Right lobe of liver (tissue), 6 donors: ENCODE results near the gene ISM2. TPM values are rescaled to one million over a fixed set of nuclear protein-coding genes. Genes with fewer than 3 reads are reported as not detected.

Experiments used
- ATAC-seq, 4 donors: fragments of 200-7000 bp; cut with Tn5 transposase; one replicate each; pipeline ENCODE4 v1.9.1; 2020; ENCODE audit warnings: mild to moderate bottlenecking in 4 of 4, moderate library complexity in 4 of 4
- DNase-seq, 3 donors: peaks; one replicate each; pipeline ENCODE4 v3.0.0-alpha.2; 2020
- H3K27ac ChIP-seq, 3 donors: fragments of 200-600 bp; one replicate each; pipeline ENCODE4 v1.8.0; 2022
- H3K27me3 ChIP-seq, 2 donors: fragments of 200-600 bp; one replicate each; pipeline ENCODE4 v1.8.0; 2022
- H3K36me3 ChIP-seq, 4 donors: fragments of 200-600 bp; sonication (generic) in 1 of 4; one replicate each; pipeline versions ENCODE4 v1.5.1 to v1.8.0; 2017 to 2022; ENCODE audit warnings: control low read depth in 1 of 4
- H3K4me1 ChIP-seq, 4 donors: fragments of 200-600 bp; sonication (generic) in 1 of 4; one replicate each; pipeline versions ENCODE4 v1.5.1 to v1.8.0; 2017 to 2022; ENCODE audit warnings: control low read depth in 1 of 4
- H3K4me3 ChIP-seq, 3 donors: fragments of 200-600 bp; one replicate each; pipeline ENCODE4 v1.8.0; 2022
- H3K9me3 ChIP-seq, 4 donors: fragments of 200-600 bp; sonication (generic) in 1 of 4; one replicate each; pipeline versions ENCODE4 v1.5.1 to v1.8.0; 2017 to 2022; ENCODE audit warnings: control low read depth in 1 of 4
- CTCF ChIP-seq, 4 donors: fragments of 200-600 bp in 3 of 4; fragments of 450-650 bp in 1 of 4; IDR thresholded peaks; one replicate each; pipeline versions ENCODE4 v1.5.1 to v1.8.0; 2016 to 2022; ENCODE audit warnings: antibody characterized with exemption in 4 of 4, mild to moderate bottlenecking in 2 of 4
- POLR2A ChIP-seq: fragments of 450-650 bp; IDR thresholded peaks from one replicate; pipeline ENCODE4 v1.6.1; 2017; ENCODE audit warnings: antibody characterized with exemption, mild to moderate bottlenecking
- WGBS: methylation state at CpG from one replicate; pipeline ENCODE4 v1.1.6; 2018; ENCODE audit warnings: low coverage, low lambda C conversion rate; ENCODE audit not compliant: insufficient coverage; ENCODE audit errors: missing lambda C conversion rate; 5-methylcytosine and 5-hydroxymethylcytosine counted together
- intact Hi-C, 2 donors: fragments of 100-400 bp; cut with DNase I; formaldehyde crosslinking; loops; one replicate each; pipeline versions ENCODE4 v1.11.2 to v1.14.1; 2022
- total RNA-seq, 6 experiments: library from RNA; depleted of rRNA in 2 of 6; stranded (reverse); fragments of >200 nt in 2 of 6; fragmentation: NEBNext Ultra II Directional in 3 of 6; extraction: Animal tissue kit (Norgen Biotek cat#: 25700) in 3 of 6; gene quantifications; one replicate each; pipeline versions ENCODE4 v1.1.0 to v1.2.4, GENCODE V29; 2016 to 2023
- donor health status: DM: no; HTN: yes; CAD: no.
- donor health status: DM: no; HTN: no; CAD: no.
- donor health status: DM: no; HTN: no; CAD: no.
- donor health status: DM: no; HTN: yes; CAD: no.
- donor health status: DM: no; HTN: yes; CAD: no.

The ISM2 gene
- total RNA-seq, 6 experiments from 2014 or later = 0.37 TPM; not detected in 5

DNA sequence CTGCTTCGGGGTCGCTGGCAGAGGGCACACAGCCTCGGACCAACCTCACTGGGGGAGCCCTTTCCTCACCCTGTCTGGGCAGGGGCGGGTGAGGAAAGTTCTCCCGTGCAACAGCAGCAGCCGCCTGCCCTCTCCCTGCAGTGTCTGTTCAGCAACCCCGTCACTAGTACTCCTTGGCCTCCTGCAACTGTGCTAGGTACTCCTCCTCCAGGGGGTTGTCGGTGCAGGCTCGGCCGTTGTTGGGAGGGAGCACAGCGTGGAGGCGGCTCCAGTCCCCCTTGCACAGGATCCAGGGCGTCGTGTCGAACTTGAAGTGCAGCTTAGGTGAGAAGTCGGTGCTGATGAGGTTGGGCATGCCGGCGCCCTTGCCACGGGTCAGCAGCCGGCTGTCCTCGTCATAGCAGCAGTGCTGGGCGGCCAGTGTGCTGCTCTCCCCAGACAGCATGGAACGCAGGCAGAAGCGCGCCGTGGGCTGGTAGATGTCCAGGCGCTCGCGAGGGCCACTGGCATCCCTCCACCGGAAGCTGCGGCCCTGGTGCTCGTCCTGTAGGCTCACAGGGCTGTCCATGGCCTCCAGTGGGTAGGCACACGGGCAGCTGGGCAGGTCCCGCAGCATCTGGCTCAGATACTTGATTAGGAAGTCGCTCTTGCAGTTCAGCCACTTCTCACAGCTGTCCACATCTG is 23.0 kb downstream of the ISM2 start:
- intact Hi-C loops = no loop called here
- H3K4me1 ChIP-seq = no peaks in the 10 kb centered on the region
- H3K27me3 ChIP-seq = no peaks in the 10 kb centered on the region
- DNase-seq = no peak
- no peak overlapping the region for H3K27ac ChIP-seq
- 95% methylated on average over 12 of the region's 35 CpGs for WGBS
- TF ChIP-seq POLR2A (no peak), CTCF (IDR thresholded peaks at IDR 0.05) (no peak)
- H3K36me3 ChIP-seq = no peaks in the 10 kb centered on the region
- no peaks in the 10 kb centered on the region for H3K9me3 ChIP-seq
- ATAC-seq = no peak
- no peak overlapping the region for H3K4me3 ChIP-seq

DNA sequence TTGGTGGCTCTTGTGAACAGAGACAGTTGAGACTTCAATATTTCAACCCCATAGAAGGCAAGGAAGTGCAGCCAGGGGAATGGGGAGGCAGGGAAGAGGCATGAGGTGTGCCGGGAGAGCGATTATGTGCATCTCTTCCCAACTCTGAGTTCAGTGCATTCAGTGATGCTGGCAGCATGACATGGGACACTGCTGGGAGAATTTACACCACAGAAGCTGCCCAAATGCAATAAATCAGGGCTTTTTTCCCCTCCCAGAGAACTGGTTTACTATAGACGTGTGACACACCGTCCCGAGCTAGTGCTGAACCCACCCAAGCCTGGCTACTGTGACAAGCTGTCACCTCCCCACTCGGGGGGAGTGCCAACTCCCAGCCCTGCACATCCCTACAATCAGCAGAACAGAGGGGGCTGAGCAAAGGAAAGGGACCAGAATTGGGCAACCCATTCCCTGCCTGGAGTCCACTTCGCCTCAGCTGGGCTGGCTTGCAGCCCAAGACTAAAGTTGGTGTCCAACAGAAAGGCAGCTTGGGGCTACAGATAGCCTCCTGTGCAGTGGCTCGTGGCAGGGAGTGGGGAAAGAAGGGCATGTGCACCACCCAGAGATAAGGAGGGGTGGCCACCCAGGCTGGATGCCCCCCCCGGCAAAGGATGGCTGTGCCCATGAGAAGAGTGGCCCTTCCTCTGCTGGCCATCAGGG is 24.0 kb downstream of the ISM2 start:
- 30% methylated on average over 2 of the region's 9 CpGs for WGBS
- TF ChIP-seq CTCF (IDR thresholded peaks at IDR 0.05) = no peak
- no peak for TF ChIP-seq POLR2A
- no peak for DNase-seq
- Histone ChIP-seq H3K27me3 (no peaks in the 10 kb centered on the region), H3K36me3 (peaks cover 0 to 1% (median 0%) of the 10 kb centered on the region in 4 donors), H3K27ac (no peak overlapping the region), H3K9me3 (no peaks in the 10 kb centered on the region), H3K4me3 (no peak overlapping the region), H3K4me1 (no peaks in the 10 kb centered on the region)
- intact Hi-C loops = no loop called here
- ATAC-seq = no peak

- intact Hi-C loops = no loop called here
- WGBS = 53% methylated on average over 5 of the region's 5 CpGs
- Histone ChIP-seq H3K27ac (no peak overlapping the region), H3K4me3 (no peak overlapping the region), H3K4me1 (no peaks in the 10 kb centered on the region), H3K27me3 (no peaks in the 10 kb centered on the region), H3K36me3 (peaks cover 0 to 8% (median 4%) of the 10 kb centered on the region in 4 donors), H3K9me3 (no peaks in the 10 kb centered on the region)
- ATAC-seq = no peak
- no peak for TF ChIP-seq POLR2A
- TF ChIP-seq CTCF (IDR thresholded peaks at IDR 0.05) = no peak
- no peak for DNase-seq
Measured at GRCh38 chr14:77473921-77474320, 24.7 kb downstream of the ISM2 start.

- ATAC-seq (no peak), DNase-seq (no peak)
- no peaks in the 10 kb centered on the region for H3K9me3 ChIP-seq
Measured at GRCh38 chr14:77470224-77470870, 28.3 kb downstream of the ISM2 start.

More at GRCh38 chr14:77470224-77470870, 28.3 kb downstream of the ISM2 start:
- intact Hi-C loops = no loop called here
- Histone ChIP-seq H3K4me1 (no peaks in the 10 kb centered on the region), H3K36me3 (peaks cover 4 to 43% (median 24%) of the 10 kb centered on the region in 4 donors), H3K4me3 (no peak overlapping the region), H3K27me3 (no peaks in the 10 kb centered on the region), H3K27ac (no peak overlapping the region)
- 88% methylated on average over 2 of the region's 5 CpGs for WGBS
- TF ChIP-seq POLR2A (no peak), CTCF (IDR thresholded peaks at IDR 0.05) (no peak)
